Adrenal gland (tissue), 5 donors: ENCODE data around the gene ASTN2.

Source experiments
- POLR2A ChIP-seq, 2 donors: fragments of 450-650 bp; IDR thresholded peaks; one replicate each; pipeline ENCODE4 v1.6.1; 2017; ENCODE audit warnings: antibody characterized with exemption in 2 of 2, mild to moderate bottlenecking in 2 of 2, moderate library complexity in 1 of 2
- TF ChIP-seq, protein P1 (sequence below), 6 experiments: fragments of 450-650 bp in 4 of 6; fragments of 200-600 bp in 2 of 6; sonication (generic) in 1 of 6; IDR thresholded peaks; 1 replicate in 5 of 6; 2 replicates in 1 of 6; pipeline versions ENCODE4 v1.5.1 to v1.8.0; 2016 to 2021; ENCODE audit warnings: antibody characterized with exemption in 6 of 6, mild to moderate bottlenecking in 2 of 6, moderate library complexity in 1 of 6
- donor health status: DM: no; HTN: no; CAD: no.

DNA sequence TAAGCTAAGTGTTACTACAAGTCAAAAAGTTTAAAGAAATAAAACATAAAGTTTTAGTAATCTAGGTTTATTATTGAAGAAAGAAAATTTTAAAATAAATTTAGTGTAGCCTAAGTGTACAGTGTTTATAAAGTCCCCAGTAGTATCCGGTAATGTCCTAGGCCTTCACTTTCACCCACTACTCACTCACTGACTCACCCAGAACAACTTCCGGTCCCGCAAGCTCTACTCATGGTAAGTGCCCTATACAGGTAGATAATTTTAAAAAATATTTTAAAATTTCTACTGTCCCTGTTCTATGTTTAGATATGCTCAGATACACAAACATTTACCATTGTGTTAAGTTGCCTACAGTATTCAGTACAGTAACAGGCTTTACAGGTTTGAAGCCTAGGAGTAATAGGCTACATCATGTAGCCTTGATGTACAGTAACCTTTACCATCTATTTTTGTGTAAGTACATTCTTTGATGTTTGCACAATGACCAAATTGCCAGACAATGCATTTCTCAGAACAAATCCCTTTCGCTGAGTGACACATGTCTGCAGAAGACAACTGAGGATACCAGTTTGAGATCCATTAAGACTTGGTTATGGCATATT lies 474.1 kb downstream of the ASTN2 start:
- TF ChIP-seq, protein P1, sequence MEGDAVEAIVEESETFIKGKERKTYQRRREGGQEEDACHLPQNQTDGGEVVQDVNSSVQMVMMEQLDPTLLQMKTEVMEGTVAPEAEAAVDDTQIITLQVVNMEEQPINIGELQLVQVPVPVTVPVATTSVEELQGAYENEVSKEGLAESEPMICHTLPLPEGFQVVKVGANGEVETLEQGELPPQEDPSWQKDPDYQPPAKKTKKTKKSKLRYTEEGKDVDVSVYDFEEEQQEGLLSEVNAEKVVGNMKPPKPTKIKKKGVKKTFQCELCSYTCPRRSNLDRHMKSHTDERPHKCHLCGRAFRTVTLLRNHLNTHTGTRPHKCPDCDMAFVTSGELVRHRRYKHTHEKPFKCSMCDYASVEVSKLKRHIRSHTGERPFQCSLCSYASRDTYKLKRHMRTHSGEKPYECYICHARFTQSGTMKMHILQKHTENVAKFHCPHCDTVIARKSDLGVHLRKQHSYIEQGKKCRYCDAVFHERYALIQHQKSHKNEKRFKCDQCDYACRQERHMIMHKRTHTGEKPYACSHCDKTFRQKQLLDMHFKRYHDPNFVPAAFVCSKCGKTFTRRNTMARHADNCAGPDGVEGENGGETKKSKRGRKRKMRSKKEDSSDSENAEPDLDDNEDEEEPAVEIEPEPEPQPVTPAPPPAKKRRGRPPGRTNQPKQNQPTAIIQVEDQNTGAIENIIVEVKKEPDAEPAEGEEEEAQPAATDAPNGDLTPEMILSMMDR (IDR thresholded peaks at IDR 0.05), result no peak
- TF ChIP-seq POLR2A (IDR thresholded peaks at IDR 0.05), result no peak
